ENCODE measurements around the gene MARCHF10. TPM values are rescaled to one million over a fixed set of nuclear protein-coding genes. Genes with fewer than 3 reads are reported as not detected.

The MARCHF10 gene
- polyA plus RNA-seq, 3 donors = not detected

DNA sequence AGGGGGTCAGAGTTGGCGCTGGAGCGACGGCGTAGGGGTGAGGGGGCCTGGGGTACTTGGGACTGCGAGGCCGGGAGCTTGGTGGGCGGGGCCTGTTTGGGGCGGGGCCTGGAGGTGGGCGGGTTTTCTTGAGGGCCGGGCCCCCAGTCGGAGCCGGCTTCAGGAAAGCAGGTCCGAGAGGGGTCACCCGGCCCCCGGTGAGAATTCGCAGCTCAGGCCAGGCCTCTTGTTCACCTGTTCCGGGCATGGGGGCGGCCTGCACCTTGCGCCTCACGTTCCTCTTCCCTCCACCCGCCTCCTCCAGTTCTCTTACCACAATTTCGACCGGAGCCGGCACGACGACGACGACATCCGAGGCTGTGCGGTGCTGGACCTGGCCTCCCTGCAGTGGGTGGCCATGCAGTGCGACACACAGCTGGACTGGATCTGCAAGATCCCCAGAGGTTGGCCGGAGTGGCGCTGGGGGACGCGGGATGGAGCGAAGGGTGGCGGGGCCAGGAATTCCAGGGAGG lies 128.2 kb downstream of the MARCHF10 start:
- no peaks in the 10 kb centered on the region for H4K20me1 ChIP-seq (ENCODE audit: insufficient read depth, low read length)
- H3K4me3 Mint-ChIP-seq = no peak overlapping the region
- H3K4me3 ChIP-seq (replicated peaks in 1 of 3; ENCODE audit: low read depth in 2 of 3, low read length in 3 of 3) = no peak overlapping the region
- no peaks in the 10 kb centered on the region for H3K36me3 Mint-ChIP-seq
- no peak overlapping the region for H3K27ac ChIP-seq (ENCODE audit: low read depth in 1 of 2, low read length in 2 of 2)
- H3K4me2 ChIP-seq (replicated peaks; ENCODE audit: extremely low read depth, low read length, poor library complexity, severe bottlenecking) = no peak overlapping the region
- peaks cover 0 to 3% (median 0%) of the 10 kb centered on the region in 7 donors for H3K9me3 Mint-ChIP-seq
- no peaks in the 10 kb centered on the region for H3K27me3 Mint-ChIP-seq (ENCODE audit: low read depth in 3 of 3)
- DNase-seq = no peak
- no peaks in the 10 kb centered on the region for H3K4me1 ChIP-seq (ENCODE audit: control insufficient read depth in 1 of 2, insufficient read depth in 2 of 2, low read length in 2 of 2)
- 96% methylated on average over 35 of the region's 37 CpGs for WGBS (ENCODE audit: insufficient coverage)
- intact Hi-C loops (cut with micrococcal nuclease) = no loop called here
- TF ChIP-seq, protein P1, sequence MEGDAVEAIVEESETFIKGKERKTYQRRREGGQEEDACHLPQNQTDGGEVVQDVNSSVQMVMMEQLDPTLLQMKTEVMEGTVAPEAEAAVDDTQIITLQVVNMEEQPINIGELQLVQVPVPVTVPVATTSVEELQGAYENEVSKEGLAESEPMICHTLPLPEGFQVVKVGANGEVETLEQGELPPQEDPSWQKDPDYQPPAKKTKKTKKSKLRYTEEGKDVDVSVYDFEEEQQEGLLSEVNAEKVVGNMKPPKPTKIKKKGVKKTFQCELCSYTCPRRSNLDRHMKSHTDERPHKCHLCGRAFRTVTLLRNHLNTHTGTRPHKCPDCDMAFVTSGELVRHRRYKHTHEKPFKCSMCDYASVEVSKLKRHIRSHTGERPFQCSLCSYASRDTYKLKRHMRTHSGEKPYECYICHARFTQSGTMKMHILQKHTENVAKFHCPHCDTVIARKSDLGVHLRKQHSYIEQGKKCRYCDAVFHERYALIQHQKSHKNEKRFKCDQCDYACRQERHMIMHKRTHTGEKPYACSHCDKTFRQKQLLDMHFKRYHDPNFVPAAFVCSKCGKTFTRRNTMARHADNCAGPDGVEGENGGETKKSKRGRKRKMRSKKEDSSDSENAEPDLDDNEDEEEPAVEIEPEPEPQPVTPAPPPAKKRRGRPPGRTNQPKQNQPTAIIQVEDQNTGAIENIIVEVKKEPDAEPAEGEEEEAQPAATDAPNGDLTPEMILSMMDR (IDR thresholded peaks at IDR 0.05) = no peak
- no peak overlapping the region for H3K9ac ChIP-seq (ENCODE audit: insufficient read depth, low read length, poor library complexity, severe bottlenecking)
- no peaks in the 10 kb centered on the region for H3K79me2 ChIP-seq (ENCODE audit: insufficient read depth, low read length)
- no peaks in the 10 kb centered on the region for H3K4me1 Mint-ChIP-seq
- no peak overlapping the region for H2AFZ ChIP-seq (ENCODE audit: insufficient read depth, low read depth, low read length, poor library complexity, severe bottlenecking)
- H3K27ac Mint-ChIP-seq = no peak overlapping the region
- H3K9me3 ChIP-seq (replicated peaks in 1 of 2; ENCODE audit: control insufficient read depth in 1 of 2, insufficient read depth in 1 of 2, low read length in 2 of 2) = no peaks in the 10 kb centered on the region
- no peaks in the 10 kb centered on the region for H3K36me3 ChIP-seq (replicated peaks in 1 of 2; ENCODE audit: control insufficient read depth in 1 of 2, insufficient read depth in 2 of 2, low read length in 2 of 2)
- no peaks in the 10 kb centered on the region for H3K27me3 ChIP-seq (ENCODE audit: control insufficient read depth in 2 of 2, insufficient read depth in 2 of 2, low read length in 2 of 2)

DNA sequence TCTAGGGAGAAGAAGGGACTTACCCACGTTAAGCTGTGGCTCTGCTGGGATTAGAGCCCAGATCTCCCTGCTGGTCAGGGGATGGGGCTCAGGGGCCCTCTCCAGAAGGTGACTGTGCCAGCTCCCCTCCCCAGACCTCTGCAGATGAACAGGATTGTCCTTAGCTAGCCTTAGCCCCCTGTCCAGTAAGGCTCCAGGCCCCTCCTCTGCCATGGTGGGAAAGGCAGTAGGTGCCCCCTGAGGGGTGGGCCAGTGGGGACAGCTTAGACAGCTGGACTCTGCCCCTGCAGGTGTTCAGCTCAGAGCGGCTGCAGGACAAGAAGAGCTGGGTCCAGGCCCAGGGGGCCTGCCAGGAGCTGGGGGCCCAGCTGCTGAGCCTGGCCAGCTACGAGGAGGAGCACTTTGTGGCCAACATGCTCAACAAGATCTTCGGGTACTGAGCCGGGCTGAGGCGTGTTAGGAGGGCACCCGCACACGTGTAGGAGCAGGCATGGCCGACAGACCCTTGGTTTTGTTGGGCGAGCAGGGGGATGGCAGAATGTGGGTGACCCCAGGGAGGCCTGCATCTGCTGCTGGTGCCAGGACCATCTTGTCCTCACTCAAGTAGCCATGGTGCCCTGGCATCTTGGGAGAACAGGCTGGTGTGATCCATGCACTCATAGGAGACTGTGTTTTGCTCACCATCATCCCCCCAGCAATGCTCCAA lies 129.7 kb downstream of the MARCHF10 start:
- no peak for DNase-seq
- 97% methylated on average over 10 of the region's 10 CpGs for WGBS (ENCODE audit: insufficient coverage)
- intact Hi-C loops (cut with micrococcal nuclease) = no loop called here
- no peaks in the 10 kb centered on the region for H3K27me3 ChIP-seq (ENCODE audit: control insufficient read depth in 2 of 2, insufficient read depth in 2 of 2, low read length in 2 of 2)
- no peak overlapping the region for H2AFZ ChIP-seq (ENCODE audit: insufficient read depth, low read depth, low read length, poor library complexity, severe bottlenecking)
- no peaks in the 10 kb centered on the region for H3K36me3 ChIP-seq (replicated peaks in 1 of 2; ENCODE audit: control insufficient read depth in 1 of 2, insufficient read depth in 2 of 2, low read length in 2 of 2)
- no peaks in the 10 kb centered on the region for H3K9me3 ChIP-seq (replicated peaks in 1 of 2; ENCODE audit: control insufficient read depth in 1 of 2, insufficient read depth in 1 of 2, low read length in 2 of 2)
- Mint-ChIP-seq H3K36me3 (no peaks in the 10 kb centered on the region), H3K27me3 (ENCODE audit: low read depth in 3 of 3) (no peaks in the 10 kb centered on the region), H3K9me3 (peaks cover 0 to 3% (median 0%) of the 10 kb centered on the region in 7 donors), H3K4me3 (no peak overlapping the region), H3K27ac (no peak overlapping the region), H3K4me1 (no peaks in the 10 kb centered on the region)
- no peak overlapping the region for H3K9ac ChIP-seq (ENCODE audit: insufficient read depth, low read length, poor library complexity, severe bottlenecking)
- no peak overlapping the region for H3K4me3 ChIP-seq (replicated peaks in 1 of 3; ENCODE audit: low read depth in 2 of 3, low read length in 3 of 3)
- TF ChIP-seq, protein P1 (IDR thresholded peaks at IDR 0.05) = no peak
- no peak overlapping the region for H3K27ac ChIP-seq (ENCODE audit: low read depth in 1 of 2, low read length in 2 of 2)
- no peaks in the 10 kb centered on the region for H3K4me1 ChIP-seq (ENCODE audit: control insufficient read depth in 1 of 2, insufficient read depth in 2 of 2, low read length in 2 of 2)
- no peak overlapping the region for H3K4me2 ChIP-seq (replicated peaks; ENCODE audit: extremely low read depth, low read length, poor library complexity, severe bottlenecking)
- no peaks in the 10 kb centered on the region for H3K79me2 ChIP-seq (ENCODE audit: insufficient read depth, low read length)
- no peaks in the 10 kb centered on the region for H4K20me1 ChIP-seq (ENCODE audit: insufficient read depth, low read length)

Data from CD14-positive monocyte (primary cell).